Spleen (tissue), 11 donors: ENCODE measurements around the gene ECT2. TPM values are rescaled to one million over a fixed set of nuclear protein-coding genes. Genes with fewer than 3 reads are reported as not detected.
"Not testable (repeated sequence)": the region's sequence is repeated elsewhere in the genome, so short reads cannot be mapped to it uniquely, and the experiment has no call there.

Source experiments
- DNase-seq: peaks from one replicate; pipeline ENCODE4 v3.0.0-alpha.2; 2020
- H3K27ac ChIP-seq, 8 donors: fragments of 200-600 bp; sonication (generic) in 7 of 8; 1 replicate in 4 of 8; 2 replicates in 4 of 8; pipeline versions ENCODE4 v1.5.0 to v1.8.0; 2016 to 2021; ENCODE audit warnings: inconsistent platforms in 4 of 8, mild to moderate bottlenecking in 4 of 8, moderate library complexity in 1 of 8
- H3K27me3 ChIP-seq, 7 donors: fragments of 200-600 bp; sonication (generic) in 6 of 7; replicated peaks in 1 of 7; 1 replicate in 4 of 7; 2 replicates in 3 of 7; pipeline versions ENCODE4 v1.5.0 to v1.8.0; 2016 to 2021; ENCODE audit warnings: inconsistent platforms in 3 of 7, mild to moderate bottlenecking in 1 of 7
- H3K36me3 ChIP-seq, 6 donors: fragments of 200-600 bp; sonication (generic) in 5 of 6; 1 replicate in 4 of 6; 2 replicates in 2 of 6; pipeline versions ENCODE4 v1.5.0 to v1.8.0; 2016 to 2021; ENCODE audit warnings: inconsistent platforms in 2 of 6
- H3K4me1 ChIP-seq, 6 donors: fragments of 200-600 bp; sonication (generic) in 5 of 6; 1 replicate in 3 of 6; 2 replicates in 3 of 6; pipeline versions ENCODE4 v1.5.0 to v1.8.0; 2016 to 2021; ENCODE audit warnings: inconsistent platforms in 3 of 6
- H3K4me3 ChIP-seq, 8 donors: fragments of 200-600 bp; sonication (generic) in 7 of 8; 1 replicate in 4 of 8; 2 replicates in 4 of 8; pipeline versions ENCODE4 v1.5.0 to v1.8.0; 2016 to 2021; ENCODE audit warnings: inconsistent platforms in 4 of 8, mild to moderate bottlenecking in 4 of 8, moderate library complexity in 2 of 8
- H3K9me3 ChIP-seq, 8 donors: fragments of 200-600 bp; sonication (generic) in 7 of 8; 1 replicate in 4 of 8; 2 replicates in 4 of 8; pipeline versions ENCODE4 v1.5.0 to v1.8.0; 2016 to 2021; ENCODE audit warnings: inconsistent platforms in 4 of 8
- POLR2A ChIP-seq, 3 donors: fragments of 450-650 bp; IDR thresholded peaks; one replicate each; pipeline ENCODE4 v1.5.1; 2017; ENCODE audit warnings: antibody characterized with exemption in 3 of 3, mild to moderate bottlenecking in 1 of 3
- POLR2AphosphoS5 ChIP-seq, 3 donors: sonication (generic); formaldehyde crosslinking; IDR thresholded peaks; one replicate each; pipeline ENCODE4 v1.5.1; 2017; ENCODE audit warnings: antibody characterized with exemption in 3 of 3
- WGBS, 5 donors: extraction: QIAGEN DNeasy Blood & Tissue Kit in 3 of 5; methylation state at CpG; one replicate each; pipeline versions ENCODE4 v1.1.5 to v1.1.7; 2013 to 2018; 5-methylcytosine and 5-hydroxymethylcytosine counted together
- intact Hi-C: fragments of 100-400 bp; cut with DNase I; formaldehyde crosslinking; loops from one replicate; pipeline ENCODE4 v1.15.0; 2023; ENCODE audit warnings: low total_unique reads
- polyA plus RNA-seq, 3 donors: library from polyadenylated mRNA; stranded (reverse); fragments of 200-250 nt; gene quantifications; one replicate each; pipeline ENCODE4 v1.2.1, GENCODE V29; 2013
- total RNA-seq, 7 donors: library from RNA; depleted of rRNA in 3 of 7; stranded (reverse); fragments of >200 nt in 3 of 7; fragmentation: NEBNext Ultra II Directional in 4 of 7; extraction: Animal tissue kit (Norgen Biotek cat#: 25700) in 4 of 7; gene quantifications; one replicate each; pipeline versions ENCODE4 v1.1.0 to v1.2.1, GENCODE V29; 2016 to 2021
- TF ChIP-seq, protein P1 (sequence below), 11 experiments: fragments of 200-600 bp in 7 of 11; fragments of 450-650 bp in 4 of 11; sonication (generic) in 4 of 11; IDR thresholded peaks in 8 of 11; conservative IDR thresholded peaks in 3 of 11; 1 replicate in 7 of 11; 2 replicates in 4 of 11; pipeline versions ENCODE4 v1.4.0 to v1.8.0; 2016 to 2021; ENCODE audit warnings: antibody characterized with exemption in 11 of 11, inconsistent platforms in 4 of 11, mild to moderate bottlenecking in 1 of 11
- donor health status: healthy with polysubstance abuse.
- donor health status: DM: no; HTN: no; CAD: no; lungs with moderate emphysema.
- donor health status: DM: no; HTN: no; CAD: no.
- donor health status: Bipolar disorder and iron deficiency.
- donor health status: healthy.
- donor health status: DM: no; HTN: no; CAD: no.
- donor health status: DM: yes; HTN: yes; CAD: no.

The ECT2 gene
- total and polyA plus RNA-seq, 10 donors: 2.2 to 19.1 (median 9.7) TPM

- Histone ChIP-seq H3K9me3 (no peaks in the 10 kb centered on the region), H3K27me3 (no peaks in the 10 kb centered on the region), H3K27ac (no peak overlapping the region), H3K36me3 (no peaks in the 10 kb centered on the region), H3K4me3 (no peak overlapping the region), H3K4me1 (no peaks in the 10 kb centered on the region)
- WGBS, 5 donors: 42 to 67% (median 56%) methylated on average over 3 of the region's 3 CpGs
- no peak for DNase-seq
- TF ChIP-seq POLR2A (IDR thresholded peaks at IDR 0.05) (no peak), POLR2AphosphoS5 (IDR thresholded peaks at IDR 0.05) (no peak)
- TF ChIP-seq, protein P1, sequence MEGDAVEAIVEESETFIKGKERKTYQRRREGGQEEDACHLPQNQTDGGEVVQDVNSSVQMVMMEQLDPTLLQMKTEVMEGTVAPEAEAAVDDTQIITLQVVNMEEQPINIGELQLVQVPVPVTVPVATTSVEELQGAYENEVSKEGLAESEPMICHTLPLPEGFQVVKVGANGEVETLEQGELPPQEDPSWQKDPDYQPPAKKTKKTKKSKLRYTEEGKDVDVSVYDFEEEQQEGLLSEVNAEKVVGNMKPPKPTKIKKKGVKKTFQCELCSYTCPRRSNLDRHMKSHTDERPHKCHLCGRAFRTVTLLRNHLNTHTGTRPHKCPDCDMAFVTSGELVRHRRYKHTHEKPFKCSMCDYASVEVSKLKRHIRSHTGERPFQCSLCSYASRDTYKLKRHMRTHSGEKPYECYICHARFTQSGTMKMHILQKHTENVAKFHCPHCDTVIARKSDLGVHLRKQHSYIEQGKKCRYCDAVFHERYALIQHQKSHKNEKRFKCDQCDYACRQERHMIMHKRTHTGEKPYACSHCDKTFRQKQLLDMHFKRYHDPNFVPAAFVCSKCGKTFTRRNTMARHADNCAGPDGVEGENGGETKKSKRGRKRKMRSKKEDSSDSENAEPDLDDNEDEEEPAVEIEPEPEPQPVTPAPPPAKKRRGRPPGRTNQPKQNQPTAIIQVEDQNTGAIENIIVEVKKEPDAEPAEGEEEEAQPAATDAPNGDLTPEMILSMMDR (IDR thresholded peaks at IDR 0.05 in 8 of 11, conservative IDR thresholded peaks at IDR 0.05 in 3 of 11): no peak
- intact Hi-C loops: no loop called here
These were observed 103.6 kb downstream of the ECT2 start for GRCh38 chr3:172853921-172854666.

- intact Hi-C loops: no loop called here
- TF ChIP-seq POLR2AphosphoS5 (IDR thresholded peaks at IDR 0.05) (no peak), POLR2A (IDR thresholded peaks at IDR 0.05) (no peak)
- TF ChIP-seq, protein P1 (IDR thresholded peaks at IDR 0.05 in 8 of 11, conservative IDR thresholded peaks at IDR 0.05 in 3 of 11): no peak
- H3K27me3 ChIP-seq: no peaks in the 10 kb centered on the region
These were observed 104.5 kb downstream of the ECT2 start for GRCh38 chr3:172855037-172855436.

GRCh38 chr3:172856795-172857742, 106.5 kb downstream of the ECT2 start:
- no peaks in the 10 kb centered on the region for H3K4me1 ChIP-seq
- H3K27me3 ChIP-seq: no peaks in the 10 kb centered on the region
- DNase-seq: no peak
- H3K4me3 ChIP-seq: no peak overlapping the region
- H3K36me3 ChIP-seq: no peaks in the 10 kb centered on the region
- TF ChIP-seq, protein P1 (IDR thresholded peaks at IDR 0.05 in 8 of 11, conservative IDR thresholded peaks at IDR 0.05 in 3 of 11): no peak
- TF ChIP-seq POLR2AphosphoS5 (IDR thresholded peaks at IDR 0.05): peak in 1 of 3 donors; percentile 25
- no peak for TF ChIP-seq POLR2A (IDR thresholded peaks at IDR 0.05)
- H3K27ac ChIP-seq: peak overlapping the region in 6 of 8 donors; percentile 40 to 67 (median 52)
- WGBS, 5 donors: 34 to 72% (median 63%) methylated on average over 4 of the region's 4 CpGs
- H3K9me3 ChIP-seq: no peaks in the 10 kb centered on the region
- intact Hi-C loops: no loop called here

More at GRCh38 chr3:172855037-172855436, 104.5 kb downstream of the ECT2 start:
- Histone ChIP-seq H3K4me3 (no peak overlapping the region), H3K36me3 (no peaks in the 10 kb centered on the region), H3K27ac (no peak overlapping the region), H3K9me3 (no peaks in the 10 kb centered on the region), H3K4me1 (no peaks in the 10 kb centered on the region)
- no peak for DNase-seq

GRCh38 chr3:172859041-172859440, 108.5 kb downstream of the ECT2 start:
- TF ChIP-seq, protein P1 (IDR thresholded peaks at IDR 0.05 in 8 of 11, conservative IDR thresholded peaks at IDR 0.05 in 3 of 11): no peak
- TF ChIP-seq POLR2A (IDR thresholded peaks at IDR 0.05): no peak
- no peak for TF ChIP-seq POLR2AphosphoS5 (IDR thresholded peaks at IDR 0.05)
- WGBS, 5 donors: 83 to 95% (median 88%) methylated on average over 2 of the region's 2 CpGs
- no peaks in the 10 kb centered on the region for H3K4me1 ChIP-seq
- intact Hi-C loops: no loop called here
- H3K27me3 ChIP-seq: no peaks in the 10 kb centered on the region
- DNase-seq: no peak
- no peak overlapping the region for H3K27ac ChIP-seq
- no peaks in the 10 kb centered on the region for H3K36me3 ChIP-seq
- no peak overlapping the region for H3K4me3 ChIP-seq
- H3K9me3 ChIP-seq: no peaks in the 10 kb centered on the region

DNA sequence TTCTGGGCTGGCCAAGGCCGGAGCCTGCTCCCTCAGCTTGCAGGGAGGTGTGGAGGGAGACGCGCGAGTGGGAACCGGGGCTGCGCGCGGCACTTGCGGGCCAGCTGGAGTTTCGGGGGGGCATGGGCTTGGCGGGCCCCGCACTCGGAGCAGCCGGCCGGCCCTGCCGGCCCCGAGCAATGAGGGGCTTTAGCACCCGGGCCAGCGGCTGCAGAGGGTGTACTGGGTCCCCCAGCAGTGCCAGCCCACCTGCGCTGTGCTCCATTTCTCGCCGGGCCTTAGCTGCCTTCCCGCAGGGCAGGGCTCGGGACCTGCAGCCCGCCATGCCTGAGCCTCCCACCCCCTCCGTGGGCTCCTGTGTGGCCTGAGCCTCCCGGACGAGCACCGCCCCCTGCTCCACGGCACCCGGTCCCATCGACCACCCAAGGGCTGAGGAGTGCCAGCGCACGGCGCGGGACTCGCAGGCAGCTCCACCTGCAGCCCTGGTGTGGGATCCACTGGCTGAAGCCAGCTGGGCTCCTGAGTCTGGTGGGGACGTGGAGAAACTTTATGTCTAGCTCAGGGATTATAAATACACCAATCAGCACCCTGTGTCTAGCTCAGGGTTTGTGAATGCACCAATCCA, 116.3 kb downstream of the ECT2 start:
- H3K36me3 ChIP-seq, intact Hi-C loops, H3K4me3 ChIP-seq, H3K27ac ChIP-seq, DNase-seq, H3K27me3 ChIP-seq, H3K9me3 ChIP-seq: not testable (repeated sequence)
- H3K4me1 ChIP-seq: peaks cover 0 to 16% (median 0%) of the 10 kb centered on the region in 6 donors
- 93 to 97% (median 95%) methylated on average over 24 to 38 of the region's 38 CpGs for WGBS, 5 donors
